Measurements from ENCODE around the gene DYRK3. TPM values are rescaled to one million over a fixed set of nuclear protein-coding genes. Genes with fewer than 3 reads are reported as not detected.
A peak's percentile ranks its signal among the peaks of the same experiment; 100 is the strongest.

Gene DYRK3
- polyA plus RNA-seq, 1 donor (not counting 4 experiments of a cell fraction or from before 2014, with no cell fraction given), result 15.0 TPM

DNA sequence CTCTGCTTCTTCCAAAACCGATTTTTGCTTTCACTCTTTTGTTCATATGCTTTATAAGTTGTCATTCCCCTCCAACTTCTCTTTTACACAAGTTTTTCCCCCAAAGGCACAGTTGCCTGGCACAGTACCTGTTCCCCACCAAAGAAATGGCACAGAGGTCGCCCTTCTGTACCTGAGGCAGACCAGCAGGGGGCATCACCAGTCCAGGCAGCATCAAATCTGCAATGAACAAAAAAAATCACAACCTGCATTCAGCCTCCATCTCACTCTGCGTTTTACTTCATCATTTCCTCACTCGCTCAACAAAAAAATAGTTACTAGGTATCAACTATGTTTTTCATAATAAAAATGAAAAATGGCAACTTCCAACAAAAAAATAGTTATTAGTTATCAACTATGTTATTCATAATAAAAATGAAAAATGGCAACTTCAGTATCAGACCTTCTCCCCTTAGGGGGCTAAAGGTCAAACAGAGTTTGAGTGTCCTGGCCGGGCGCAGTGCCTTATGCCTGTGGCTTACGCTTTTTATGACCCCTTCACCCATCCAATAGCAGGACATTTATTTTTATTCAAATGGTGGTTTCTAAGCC is 27.1 kb upstream of the DYRK3 start:
- DNase-seq (ENCODE audit: low read depth, low spot score) (no peak), FAIRE-seq (no peak)
- peaks cover 17% of the 10 kb centered on the region for H3K79me2 ChIP-seq (ENCODE audit: control insufficient read depth, insufficient read depth, low read length)
- H2AFZ ChIP-seq (ENCODE audit: control insufficient read depth, low read length), result no peak overlapping the region
- H3K27ac ChIP-seq (ENCODE audit: control insufficient read depth, insufficient read depth, low read length), result no peak overlapping the region
- H3K9ac ChIP-seq (ENCODE audit: control insufficient read depth, extremely low read depth, insufficient read depth, low read length), result no peak overlapping the region
- H3K27me3 ChIP-seq (ENCODE audit: control insufficient read depth, extremely low read depth, insufficient read depth, low read length), result no peaks in the 10 kb centered on the region
- no peak overlapping the region for H3K4me3 ChIP-seq (ENCODE audit: control insufficient read depth in 2 of 3, extremely low read depth in 1 of 3, insufficient read depth in 2 of 3, low read depth in 1 of 3, low read length in 3 of 3)
- peaks cover 23 to 30% of the 10 kb centered on the region in 2 experiments for H3K36me3 ChIP-seq (ENCODE audit: control insufficient read depth in 2 of 2, extremely low read depth in 1 of 2, insufficient read depth in 2 of 2, low read length in 2 of 2)
- no peaks in the 10 kb centered on the region for H3K9me3 ChIP-seq (ENCODE audit: control insufficient read depth, low read depth, low read length)
- H4K20me1 ChIP-seq (ENCODE audit: control insufficient read depth, extremely low read depth, insufficient read depth, low read length), result no peaks in the 10 kb centered on the region
- no peak for TF ChIP-seq EZH2 (IDR thresholded peaks at IDR 0.05; ENCODE audit: low read length)
- TF ChIP-seq CTCF (optimal IDR thresholded peaks at IDR 0.05 in 1 of 3, IDR thresholded peaks at IDR 0.05 in 1 of 3, conservative IDR thresholded peaks at IDR 0.05 in 1 of 3; ENCODE audit: extremely low read depth in 1 of 3, insufficient read depth in 2 of 3, low read length in 3 of 3), result peak; percentile 83 to 94 (median 93)
- dilution Hi-C loops (cut with MboI; ENCODE audit: extremely low pct_ligation_motif_present, low sequenced_read_pairs), result no loop called here
- no peaks in the 10 kb centered on the region for H3K9me1 ChIP-seq (ENCODE audit: control insufficient read depth, extremely low read depth, insufficient read depth, low read length)
- peaks cover 8% of the 10 kb centered on the region for H3K4me1 ChIP-seq (ENCODE audit: control insufficient read depth, extremely low read depth, insufficient read depth, low read length)
- no peak overlapping the region for H3K4me2 ChIP-seq (ENCODE audit: control insufficient read depth, extremely low read depth, insufficient read depth, low read depth, low read length)

- Histone ChIP-seq H3K4me1 (ENCODE audit: control insufficient read depth, extremely low read depth, insufficient read depth, low read length) (peaks cover 8% of the 10 kb centered on the region), H3K9me3 (ENCODE audit: control insufficient read depth, low read depth, low read length) (no peaks in the 10 kb centered on the region), H3K4me3 (ENCODE audit: control insufficient read depth in 2 of 3, extremely low read depth in 1 of 3, insufficient read depth in 2 of 3, low read depth in 1 of 3, low read length in 3 of 3) (no peak overlapping the region), H2AFZ (ENCODE audit: control insufficient read depth, low read length) (no peak overlapping the region), H4K20me1 (ENCODE audit: control insufficient read depth, extremely low read depth, insufficient read depth, low read length) (no peaks in the 10 kb centered on the region), H3K9me1 (ENCODE audit: control insufficient read depth, extremely low read depth, insufficient read depth, low read length) (no peaks in the 10 kb centered on the region), H3K4me2 (ENCODE audit: control insufficient read depth, extremely low read depth, insufficient read depth, low read depth, low read length) (no peak overlapping the region), H3K27me3 (ENCODE audit: control insufficient read depth, extremely low read depth, insufficient read depth, low read length) (no peaks in the 10 kb centered on the region), H3K36me3 (ENCODE audit: control insufficient read depth in 2 of 2, extremely low read depth in 1 of 2, insufficient read depth in 2 of 2, low read length in 2 of 2) (peaks cover 19 to 30% of the 10 kb centered on the region in 2 experiments), H3K27ac (ENCODE audit: control insufficient read depth, insufficient read depth, low read length) (no peak overlapping the region), H3K9ac (ENCODE audit: control insufficient read depth, extremely low read depth, insufficient read depth, low read length) (no peak overlapping the region), H3K79me2 (ENCODE audit: control insufficient read depth, insufficient read depth, low read length) (peaks cover 17% of the 10 kb centered on the region)
- FAIRE-seq (no peak), DNase-seq (ENCODE audit: low read depth, low spot score) (no peak)
- dilution Hi-C loops (cut with MboI; ENCODE audit: extremely low pct_ligation_motif_present, low sequenced_read_pairs), result no loop called here
- TF ChIP-seq CTCF (optimal IDR thresholded peaks at IDR 0.05 in 1 of 3, IDR thresholded peaks at IDR 0.05 in 1 of 3, conservative IDR thresholded peaks at IDR 0.05 in 1 of 3; ENCODE audit: extremely low read depth in 1 of 3, insufficient read depth in 2 of 3, low read length in 3 of 3) (no peak), EZH2 (IDR thresholded peaks at IDR 0.05; ENCODE audit: low read length) (no peak)
Observed at GRCh38 chr1:206609229-206609991, 25.9 kb upstream of the DYRK3 start.

All from keratinocyte (primary cell).